GM19397 (cell line): ENCODE data around the gene ITGA7.

Experiments
- ATAC-seq: cut with Tn5 transposase; IDR thresholded peaks from one replicate; pipeline ENCODE4 v1.9.1; 2021; ENCODE audit warnings: mild to moderate bottlenecking, moderate library complexity; ENCODE audit not compliant: unreplicated experiment

Gene ITGA7, protein sequence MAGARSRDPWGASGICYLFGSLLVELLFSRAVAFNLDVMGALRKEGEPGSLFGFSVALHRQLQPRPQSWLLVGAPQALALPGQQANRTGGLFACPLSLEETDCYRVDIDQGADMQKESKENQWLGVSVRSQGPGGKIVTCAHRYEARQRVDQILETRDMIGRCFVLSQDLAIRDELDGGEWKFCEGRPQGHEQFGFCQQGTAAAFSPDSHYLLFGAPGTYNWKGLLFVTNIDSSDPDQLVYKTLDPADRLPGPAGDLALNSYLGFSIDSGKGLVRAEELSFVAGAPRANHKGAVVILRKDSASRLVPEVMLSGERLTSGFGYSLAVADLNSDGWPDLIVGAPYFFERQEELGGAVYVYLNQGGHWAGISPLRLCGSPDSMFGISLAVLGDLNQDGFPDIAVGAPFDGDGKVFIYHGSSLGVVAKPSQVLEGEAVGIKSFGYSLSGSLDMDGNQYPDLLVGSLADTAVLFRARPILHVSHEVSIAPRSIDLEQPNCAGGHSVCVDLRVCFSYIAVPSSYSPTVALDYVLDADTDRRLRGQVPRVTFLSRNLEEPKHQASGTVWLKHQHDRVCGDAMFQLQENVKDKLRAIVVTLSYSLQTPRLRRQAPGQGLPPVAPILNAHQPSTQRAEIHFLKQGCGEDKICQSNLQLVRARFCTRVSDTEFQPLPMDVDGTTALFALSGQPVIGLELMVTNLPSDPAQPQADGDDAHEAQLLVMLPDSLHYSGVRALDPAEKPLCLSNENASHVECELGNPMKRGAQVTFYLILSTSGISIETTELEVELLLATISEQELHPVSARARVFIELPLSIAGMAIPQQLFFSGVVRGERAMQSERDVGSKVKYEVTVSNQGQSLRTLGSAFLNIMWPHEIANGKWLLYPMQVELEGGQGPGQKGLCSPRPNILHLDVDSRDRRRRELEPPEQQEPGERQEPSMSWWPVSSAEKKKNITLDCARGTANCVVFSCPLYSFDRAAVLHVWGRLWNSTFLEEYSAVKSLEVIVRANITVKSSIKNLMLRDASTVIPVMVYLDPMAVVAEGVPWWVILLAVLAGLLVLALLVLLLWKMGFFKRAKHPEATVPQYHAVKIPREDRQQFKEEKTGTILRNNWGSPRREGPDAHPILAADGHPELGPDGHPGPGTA

DNA sequence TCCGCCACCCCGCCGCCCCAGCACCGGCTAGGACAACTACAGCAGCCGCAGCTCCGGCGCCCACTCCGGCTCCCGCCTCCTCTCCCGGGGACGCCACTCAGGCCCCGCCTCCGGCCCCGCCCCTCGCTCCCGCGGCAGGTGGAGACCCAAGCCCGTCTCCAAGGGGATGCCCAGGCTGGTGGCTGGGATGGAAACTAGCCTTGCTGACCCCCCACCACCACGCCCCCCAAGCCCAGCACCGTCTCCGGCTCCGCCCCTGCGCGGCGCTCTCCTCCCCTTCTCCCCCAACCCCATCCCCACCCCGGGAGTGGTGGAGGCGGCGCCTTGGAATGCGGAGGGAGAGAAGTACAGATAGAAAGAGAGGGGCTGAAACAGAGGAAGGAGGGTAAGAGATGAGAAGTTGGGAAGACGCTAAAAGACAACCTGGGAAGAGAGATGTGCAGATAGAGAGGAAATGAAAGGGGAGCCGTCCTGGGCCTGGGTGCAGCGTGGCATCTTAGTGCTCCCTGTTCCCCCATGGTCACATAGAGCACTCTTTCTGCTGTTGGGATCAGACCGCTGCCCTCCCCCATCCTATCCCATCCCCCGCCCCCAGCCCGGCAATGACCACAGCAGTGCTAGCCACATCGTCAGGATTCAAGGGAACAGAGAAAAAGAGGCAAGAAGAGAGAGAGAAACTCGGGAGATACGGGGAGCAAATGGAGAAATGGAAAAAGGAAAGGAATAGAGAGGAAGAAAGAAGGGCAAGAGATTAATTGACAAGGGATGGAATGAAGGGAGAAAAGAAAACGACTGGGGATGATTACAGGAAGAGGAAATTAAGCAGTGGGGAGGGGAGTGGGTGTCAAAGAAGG lies at the start of gene ITGA7:
Gene ITGA7, minus strand, starts transcription at position 64 of the 854 bp plus-strand sequence. CDS start 222 bp downstream, outside the sequence.
- ATAC-seq, result no peak

DNA sequence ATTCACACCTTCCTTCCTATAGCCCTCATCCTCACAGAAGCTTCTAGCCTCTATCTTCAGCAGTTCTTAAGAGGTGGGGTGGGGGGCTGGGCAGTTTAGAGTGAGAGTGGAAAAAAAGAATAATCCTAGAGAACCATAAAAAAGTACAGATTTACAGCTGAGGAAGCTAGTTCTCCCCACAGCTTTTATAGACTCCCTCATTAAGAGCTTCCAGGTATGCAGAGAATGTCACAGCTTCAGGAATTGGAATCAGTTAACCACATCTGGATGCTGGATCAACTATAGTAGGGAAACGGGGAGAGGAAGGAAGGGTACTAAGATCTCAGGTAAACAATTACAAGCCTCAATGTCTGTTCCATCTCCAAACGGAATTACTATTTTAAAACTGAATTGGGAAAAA lies 47.5 kb upstream of the ITGA7 start:
- ATAC-seq, result no peak

DNA sequence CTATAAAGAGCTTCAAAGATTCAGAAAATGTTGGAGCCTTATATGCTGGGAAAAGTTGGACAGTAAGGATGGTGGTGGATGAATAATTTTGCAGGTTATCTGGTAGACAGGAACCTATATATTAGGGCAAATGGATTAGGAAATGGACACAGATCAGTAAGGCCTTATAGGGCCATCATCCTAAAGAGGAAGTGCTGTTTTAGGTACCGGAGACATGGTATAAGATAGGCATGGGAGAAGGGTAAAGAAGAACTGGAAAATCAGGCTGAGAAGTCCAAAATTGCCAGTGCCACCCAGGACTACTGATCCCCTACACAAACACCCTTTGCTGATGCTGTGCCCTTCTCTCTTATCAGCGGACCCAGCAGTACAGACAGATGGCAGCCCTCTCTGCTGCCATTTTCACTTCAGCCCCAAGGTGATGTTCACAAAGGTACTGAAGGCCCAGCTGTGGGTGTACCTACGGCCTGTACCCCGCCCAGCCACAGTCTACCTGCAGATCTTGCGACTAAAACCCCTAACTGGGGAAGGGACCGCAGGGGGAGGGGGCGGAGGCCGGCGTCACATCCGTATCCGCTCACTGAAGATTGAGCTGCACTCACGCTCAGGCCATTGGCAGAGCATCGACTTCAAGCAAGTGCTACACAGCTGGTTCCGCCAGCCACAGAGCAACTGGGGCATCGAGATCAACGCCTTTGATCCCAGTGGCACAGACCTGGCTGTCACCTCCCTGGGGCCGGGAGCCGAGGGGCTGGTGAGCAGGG lies 40.7 kb upstream of the ITGA7 start:
- no peak for ATAC-seq

DNA sequence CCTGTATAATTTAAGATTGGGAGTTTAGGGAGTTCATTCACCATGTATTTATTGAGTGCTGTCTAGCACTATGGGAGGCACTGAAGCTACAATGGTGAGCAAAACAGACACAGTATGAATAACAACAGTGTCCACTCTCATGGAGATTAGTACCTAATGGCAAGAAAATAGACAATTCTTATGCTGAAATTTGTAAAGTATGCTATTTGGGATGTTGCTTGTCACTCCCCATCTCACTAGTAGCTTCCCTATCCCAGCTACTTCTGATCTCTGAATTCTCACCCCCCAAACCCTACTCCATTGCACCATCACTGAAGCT lies 39.2 kb upstream of the ITGA7 start:
- ATAC-seq, result no peak

DNA sequence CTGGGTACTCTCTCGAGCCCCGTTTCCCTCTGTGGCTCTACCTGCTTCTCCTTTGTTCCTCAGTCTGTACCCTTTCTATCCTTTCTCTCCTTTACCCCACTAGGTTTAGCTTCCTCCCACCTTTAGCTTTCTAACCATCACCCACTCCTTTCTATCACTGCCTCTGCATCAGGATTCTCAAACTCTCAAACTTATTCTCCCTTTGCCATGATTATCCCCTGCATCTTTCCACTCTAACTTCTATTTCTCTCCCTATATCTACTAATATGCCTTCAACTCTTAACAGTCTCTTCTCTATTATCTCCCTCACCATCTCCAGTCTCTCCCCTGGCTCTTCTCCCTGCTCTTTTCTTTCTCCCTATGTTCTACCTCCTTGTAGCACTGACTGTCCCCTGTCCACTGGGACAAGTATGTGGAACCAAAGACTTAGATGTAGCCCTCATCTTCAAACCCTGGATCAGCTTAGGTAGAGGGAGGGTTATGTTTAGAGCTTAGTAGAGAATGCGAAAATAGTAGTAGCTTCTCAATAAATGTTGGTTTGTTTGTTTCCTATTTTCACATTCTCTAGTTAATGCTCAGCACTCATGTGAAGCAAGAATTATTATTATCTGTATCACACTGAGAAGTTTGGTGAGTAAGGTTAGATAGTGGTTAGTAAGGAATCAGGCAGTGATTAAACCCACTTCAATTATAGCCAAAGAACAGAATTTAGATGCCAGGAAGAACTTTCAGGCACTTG lies 38.6 kb upstream of the ITGA7 start:
- no peak for ATAC-seq

DNA sequence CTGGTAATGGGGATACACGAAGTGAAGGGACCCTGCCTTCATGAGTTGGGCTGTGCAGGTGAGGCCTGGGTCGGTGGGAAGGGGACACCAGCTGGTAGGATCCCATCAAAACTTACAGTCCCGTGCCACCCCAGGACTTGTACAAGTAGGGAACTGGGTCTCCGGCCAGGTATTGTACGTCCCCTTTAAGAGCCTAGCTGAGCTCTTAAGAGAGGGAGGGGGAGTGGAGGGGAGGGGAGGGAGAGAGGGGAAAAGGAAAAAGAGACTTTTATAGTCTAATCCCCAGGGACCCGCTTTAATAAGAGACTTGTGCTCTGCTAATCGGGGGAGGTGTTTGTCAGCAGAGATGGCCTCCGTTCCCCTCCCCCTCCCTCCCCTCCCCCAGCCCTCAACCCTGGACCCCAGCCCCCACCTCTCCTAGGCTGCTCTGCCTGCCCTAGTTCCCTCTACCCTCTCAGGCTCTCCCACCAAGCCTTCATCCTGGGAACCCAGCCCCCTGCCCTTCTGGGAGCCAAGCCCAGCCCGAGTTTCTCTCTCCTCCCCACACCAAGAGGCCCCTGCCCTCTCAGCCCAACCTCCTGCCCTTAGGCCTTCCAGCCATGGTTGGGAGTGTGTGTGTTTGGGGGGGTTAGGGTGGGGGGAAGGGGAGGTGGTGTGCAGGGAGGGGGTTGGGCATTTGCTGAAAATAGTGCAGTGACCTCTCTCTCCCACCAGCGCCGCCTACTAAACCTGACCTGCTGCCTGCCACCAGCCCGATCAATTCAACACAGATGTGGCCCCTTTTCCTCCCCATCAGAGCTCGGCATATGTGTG lies 37.9 kb upstream of the ITGA7 start:
- ATAC-seq, result no peak

DNA sequence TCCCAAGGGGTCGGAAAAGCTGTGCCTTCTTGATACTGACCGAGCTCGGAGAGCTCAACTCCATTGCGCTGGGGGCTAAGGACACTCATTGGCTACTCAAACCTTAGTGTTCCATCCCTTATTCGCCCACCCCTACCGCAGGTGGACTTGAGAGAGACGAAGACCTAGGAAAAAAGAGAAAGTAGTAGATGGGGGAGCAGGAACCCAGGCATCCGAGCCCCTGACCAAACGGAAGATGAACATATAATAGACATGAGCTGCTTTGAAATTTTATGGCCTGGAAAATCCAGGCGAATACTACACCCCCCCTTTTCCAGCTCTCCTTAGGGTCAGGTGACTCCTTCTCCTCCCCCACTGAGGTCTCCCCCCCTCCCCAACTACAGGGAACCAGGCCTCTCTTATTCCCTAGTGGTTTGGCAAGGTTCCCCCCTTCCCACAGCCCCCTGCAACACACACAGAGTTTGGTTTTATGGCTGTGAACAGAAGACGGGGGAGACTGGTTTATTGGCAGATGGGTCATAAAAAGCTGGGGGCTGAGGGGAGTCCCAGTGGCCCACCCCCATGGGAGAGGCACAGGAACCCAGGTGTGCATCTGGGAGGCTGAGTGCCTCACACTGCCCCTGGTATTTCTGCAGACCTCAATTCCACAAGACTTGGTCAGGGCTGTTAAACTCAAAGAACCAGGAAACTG lies 36.8 kb upstream of the ITGA7 start:
- no peak for ATAC-seq

DNA sequence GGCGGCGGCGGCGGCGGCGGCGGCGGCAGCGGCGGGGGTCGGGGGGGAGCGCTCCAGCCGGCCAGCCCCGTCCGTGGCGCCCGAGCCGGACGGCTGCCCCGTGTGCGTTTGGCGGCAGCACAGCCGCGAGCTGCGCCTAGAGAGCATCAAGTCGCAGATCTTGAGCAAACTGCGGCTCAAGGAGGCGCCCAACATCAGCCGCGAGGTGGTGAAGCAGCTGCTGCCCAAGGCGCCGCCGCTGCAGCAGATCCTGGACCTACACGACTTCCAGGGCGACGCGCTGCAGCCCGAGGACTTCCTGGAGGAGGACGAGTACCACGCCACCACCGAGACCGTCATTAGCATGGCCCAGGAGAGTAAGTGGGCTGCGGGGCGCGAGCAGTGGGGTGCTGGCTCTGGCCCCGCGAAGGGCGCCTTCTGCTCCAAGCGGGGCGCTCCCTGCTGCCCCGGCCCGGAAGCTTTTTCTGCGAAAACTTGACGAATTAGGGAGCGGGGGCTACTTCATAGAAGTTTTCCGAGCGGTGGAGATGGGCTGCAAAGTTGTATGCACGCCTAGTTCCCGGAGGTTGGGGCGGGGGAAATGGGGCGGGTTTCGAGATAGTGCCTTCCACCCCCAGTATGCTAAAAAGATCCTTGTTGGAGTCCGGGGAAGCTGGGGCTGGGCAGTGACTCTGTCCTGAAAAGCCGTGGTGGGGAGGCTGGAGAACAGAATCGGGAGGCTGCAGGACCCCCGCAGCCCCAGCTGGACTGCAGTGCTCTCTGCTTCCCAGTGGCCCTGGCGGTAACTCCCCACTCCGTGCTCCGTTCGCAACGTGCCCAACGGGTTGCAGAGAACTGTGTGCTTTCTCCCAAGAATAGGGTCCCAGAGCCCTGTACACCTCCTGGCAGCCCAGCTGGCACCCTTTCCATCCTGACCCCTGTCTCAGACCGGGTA lies 36.0 kb upstream of the ITGA7 start:
- peak; percentile 58 for ATAC-seq

DNA sequence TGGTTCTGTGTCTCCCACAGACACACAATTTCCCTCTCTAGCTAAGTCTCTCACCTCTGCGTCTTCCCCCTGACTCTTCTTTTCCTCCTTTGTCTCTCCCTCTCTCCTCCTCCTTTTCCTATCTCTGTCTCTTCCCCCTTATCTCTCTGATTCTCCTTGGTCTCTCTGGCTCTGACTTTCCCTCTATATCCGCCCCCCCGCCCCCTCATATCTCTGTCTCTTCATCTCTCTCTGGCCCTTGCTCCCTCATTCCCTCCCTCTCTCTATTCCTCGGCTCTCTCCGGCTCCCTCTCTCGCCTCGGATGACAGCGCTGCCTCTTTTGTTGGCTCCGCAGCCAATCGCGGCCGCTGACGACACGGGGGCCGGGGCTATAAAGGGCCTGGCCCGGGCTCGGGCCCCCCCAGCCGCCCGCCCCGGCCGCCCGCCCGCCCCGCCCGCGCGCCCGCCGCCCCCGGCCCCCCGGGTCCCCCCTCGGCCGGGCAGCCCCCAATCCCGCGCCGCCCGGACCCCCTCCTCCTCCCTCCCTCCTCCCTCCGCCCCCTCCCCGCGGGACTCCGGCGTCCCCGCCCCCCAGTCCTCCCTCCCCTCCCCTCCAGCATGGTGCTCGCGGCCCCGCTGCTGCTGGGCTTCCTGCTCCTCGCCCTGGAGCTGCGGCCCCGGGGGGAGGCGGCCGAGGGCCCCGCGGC lies 35.2 kb upstream of the ITGA7 start, which contains the start of gene GDF11:
Gene GDF11, plus strand, starts transcription at position 404 of the 687 bp plus-strand sequence. Its CDS starts 195 bp downstream, at position 599.
- peak; percentile 33 for ATAC-seq

DNA sequence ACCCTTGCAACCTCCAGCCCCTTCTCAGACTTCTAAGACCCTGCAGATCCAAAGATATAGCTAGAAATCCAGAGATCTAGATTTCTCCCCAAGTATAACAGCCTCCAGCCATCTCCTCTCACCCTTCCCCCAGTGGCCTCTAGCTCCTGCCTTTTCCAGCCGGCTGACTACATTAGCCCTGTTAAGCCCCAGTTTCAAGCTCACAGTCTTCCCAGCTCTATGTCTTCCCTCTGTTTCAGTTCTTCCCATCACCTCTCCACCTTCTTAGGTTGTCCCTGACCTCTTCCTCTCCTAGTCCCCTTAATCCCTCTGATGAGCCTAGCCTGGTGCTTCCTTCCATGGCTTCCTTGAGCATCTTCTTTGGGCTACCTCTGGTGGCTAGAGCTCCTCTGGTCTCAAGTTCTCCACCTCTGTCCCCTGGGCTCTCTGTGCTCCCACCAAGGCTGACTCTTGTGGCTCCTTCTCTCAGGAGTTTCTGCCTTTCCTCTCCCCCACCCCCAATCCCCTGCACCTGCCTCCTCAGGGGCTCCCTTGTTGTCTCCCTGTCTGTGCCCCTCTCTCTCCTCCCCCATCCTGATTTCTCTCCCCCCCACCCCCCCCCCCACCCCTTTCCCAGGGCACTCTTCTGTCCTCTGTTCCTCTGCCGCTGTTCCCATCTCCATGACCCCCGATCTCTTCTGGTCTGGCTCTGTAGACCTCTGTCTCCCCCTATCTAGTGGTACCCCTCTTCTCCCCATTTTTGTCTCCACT lies 34.4 kb upstream of the ITGA7 start:
- no peak for ATAC-seq

DNA sequence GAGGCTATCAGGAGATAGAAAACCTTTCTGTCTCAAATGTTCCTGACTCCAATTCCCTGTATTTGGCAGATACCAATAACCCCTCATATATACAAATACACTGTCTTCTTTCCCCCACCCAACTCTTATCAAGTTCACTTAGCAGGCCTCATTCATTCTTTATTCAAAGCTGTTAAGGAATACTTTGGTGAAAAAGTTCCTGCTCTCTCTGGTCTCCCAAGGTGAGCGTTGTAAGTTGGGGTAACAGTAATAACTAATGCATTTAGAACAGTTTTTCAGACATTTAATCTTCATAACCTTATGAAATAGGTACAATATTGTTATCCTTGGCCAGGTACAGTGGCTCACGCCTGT lies 31.3 kb upstream of the ITGA7 start:
- no peak for ATAC-seq

DNA sequence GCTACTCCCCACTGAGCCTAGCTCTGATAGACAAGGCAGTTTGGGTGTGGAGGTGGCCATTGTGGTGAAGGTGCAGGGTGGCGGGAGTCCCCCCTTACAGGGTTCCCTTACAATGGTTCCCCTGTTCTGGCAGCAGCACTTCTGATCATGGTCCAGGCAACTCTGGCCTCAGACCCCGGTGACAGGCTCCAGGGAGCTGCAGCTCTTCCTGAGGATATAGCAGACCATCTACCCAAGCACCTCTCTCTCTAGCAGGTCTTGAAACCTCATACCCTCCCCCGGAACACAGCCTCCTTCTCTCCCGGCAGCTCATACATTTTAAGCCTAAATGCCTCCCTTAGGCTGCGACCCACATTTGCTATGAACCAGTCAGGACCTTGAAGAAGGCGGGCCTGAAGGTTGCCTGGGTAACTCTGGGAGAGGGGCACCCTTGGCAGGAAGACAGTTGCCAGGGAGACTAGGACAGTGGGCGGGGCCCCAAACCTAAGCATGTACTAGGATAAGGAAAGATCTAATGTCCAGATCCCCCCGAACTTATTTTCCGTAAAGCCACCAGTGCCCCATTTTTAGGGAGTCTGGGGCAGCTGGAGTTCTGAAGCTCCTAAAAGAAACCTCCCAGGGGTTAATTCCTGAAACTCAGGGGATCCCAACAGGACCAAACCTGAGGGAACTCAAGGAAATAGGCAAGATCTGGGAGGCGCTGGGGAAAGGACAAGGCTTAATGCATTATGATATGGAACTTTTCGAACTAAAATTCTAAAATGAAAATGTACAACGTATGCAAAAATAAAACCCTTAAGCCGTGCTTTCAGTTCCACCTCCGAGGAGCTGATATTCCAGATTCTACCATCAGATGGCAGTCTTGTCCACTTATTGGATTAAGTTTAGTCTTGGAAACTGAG lies 30.7 kb upstream of the ITGA7 start:
- peak; percentile 88 for ATAC-seq

DNA sequence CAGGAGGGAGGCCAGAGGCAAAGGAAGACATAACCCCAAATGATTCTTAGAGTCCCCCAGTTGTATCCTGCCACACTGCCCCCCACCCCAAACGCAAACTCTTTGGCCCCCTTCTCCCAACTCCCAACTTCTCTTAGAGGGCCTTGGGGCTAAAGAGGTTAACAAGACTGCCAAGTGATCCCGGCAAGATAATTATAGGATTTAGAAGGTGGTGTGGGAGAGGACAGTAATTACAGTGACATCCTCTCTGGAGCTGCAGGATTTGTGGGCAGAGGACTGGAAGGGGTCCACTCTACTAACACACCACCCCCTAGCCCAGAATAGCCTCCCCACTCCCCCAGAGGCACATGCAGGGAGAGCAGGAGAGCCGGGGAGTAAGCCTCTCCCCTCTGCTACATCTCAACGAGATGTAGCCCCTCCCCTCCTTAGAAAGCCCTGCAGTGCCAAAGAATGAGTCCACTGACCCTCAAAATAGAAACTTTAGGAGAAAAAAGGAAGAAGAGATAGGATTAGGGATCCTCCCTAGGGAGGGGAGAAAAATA lies 29.9 kb upstream of the ITGA7 start:
- no peak for ATAC-seq
